ENCODE results near the gene ZSWIM3. TPM values are rescaled to one million over a fixed set of nuclear protein-coding genes. Genes with fewer than 3 reads are reported as not detected.

The ZSWIM3 gene
- total and polyA plus RNA-seq, 2 of the 13 experiments (the other 11 are each of a cell fraction or from before 2014, with no cell fraction given), result 5.2 to 5.8 TPM

DNA sequence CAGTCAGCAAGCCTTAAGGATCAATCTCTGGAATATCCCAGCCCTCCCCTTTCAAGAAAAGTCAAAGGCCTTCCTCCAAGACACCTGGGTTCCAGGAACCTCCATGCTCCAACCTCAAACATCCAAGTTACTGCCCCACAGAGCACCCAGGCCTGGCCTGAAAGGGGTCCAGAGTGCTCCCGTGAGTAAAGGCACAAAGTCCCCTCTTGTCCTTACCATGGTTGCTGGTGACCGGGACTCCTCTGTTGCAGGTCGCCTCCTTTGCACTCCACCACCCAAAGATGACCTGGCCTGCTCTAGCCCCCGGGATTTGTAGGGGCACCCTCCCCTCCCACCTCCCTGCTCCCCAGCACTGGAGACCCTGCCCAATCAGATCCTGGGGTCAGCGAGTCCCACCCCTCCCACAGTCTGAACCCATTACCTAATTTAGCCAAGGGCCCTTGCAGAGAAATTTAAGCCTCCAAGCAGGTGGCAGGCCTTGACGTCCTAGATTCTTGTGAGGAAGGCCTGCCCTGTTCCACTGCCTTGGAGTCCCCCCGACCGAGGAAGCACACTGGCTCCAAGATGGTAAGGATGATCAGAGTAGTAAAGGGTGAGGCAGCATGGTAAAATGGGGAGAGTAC, 30.3 kb upstream of the ZSWIM3 start, which contains the start of gene TNNC2 (continued):
- TF ChIP-seq, protein P1, sequence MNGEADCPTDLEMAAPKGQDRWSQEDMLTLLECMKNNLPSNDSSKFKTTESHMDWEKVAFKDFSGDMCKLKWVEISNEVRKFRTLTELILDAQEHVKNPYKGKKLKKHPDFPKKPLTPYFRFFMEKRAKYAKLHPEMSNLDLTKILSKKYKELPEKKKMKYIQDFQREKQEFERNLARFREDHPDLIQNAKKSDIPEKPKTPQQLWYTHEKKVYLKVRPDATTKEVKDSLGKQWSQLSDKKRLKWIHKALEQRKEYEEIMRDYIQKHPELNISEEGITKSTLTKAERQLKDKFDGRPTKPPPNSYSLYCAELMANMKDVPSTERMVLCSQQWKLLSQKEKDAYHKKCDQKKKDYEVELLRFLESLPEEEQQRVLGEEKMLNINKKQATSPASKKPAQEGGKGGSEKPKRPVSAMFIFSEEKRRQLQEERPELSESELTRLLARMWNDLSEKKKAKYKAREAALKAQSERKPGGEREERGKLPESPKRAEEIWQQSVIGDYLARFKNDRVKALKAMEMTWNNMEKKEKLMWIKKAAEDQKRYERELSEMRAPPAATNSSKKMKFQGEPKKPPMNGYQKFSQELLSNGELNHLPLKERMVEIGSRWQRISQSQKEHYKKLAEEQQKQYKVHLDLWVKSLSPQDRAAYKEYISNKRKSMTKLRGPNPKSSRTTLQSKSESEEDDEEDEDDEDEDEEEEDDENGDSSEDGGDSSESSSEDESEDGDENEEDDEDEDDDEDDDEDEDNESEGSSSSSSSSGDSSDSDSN (CRISPR knock-in tag; IDR thresholded peaks at IDR 0.05), result peak; percentile 43; the same call in 1 of the 2 replicates
- TF ChIP-seq ASH2L (IDR thresholded peaks at IDR 0.05; ENCODE audit: insufficient read length, low read depth, low read length) (peak; percentile 43), ZNF251 (CRISPR knock-in tag; IDR thresholded peaks at IDR 0.05) (no peak), ZNF282 (IDR thresholded peaks at IDR 0.05; ENCODE audit: partially characterized antibody) (no peak), EZH2 (conservative IDR thresholded peaks at IDR 0.05; ENCODE audit: low read depth, low read length) (no peak), ZMYM2 (CRISPR knock-in tag; IDR thresholded peaks at IDR 0.05) (no peak), PHF21A (CRISPR knock-in tag; IDR thresholded peaks at IDR 0.05) (no peak), RAD21 (CRISPR knock-in tag; IDR thresholded peaks at IDR 0.05) (peak; percentile 1; the same call in 1 of the 2 replicates), MTA1 (CRISPR knock-in tag; IDR thresholded peaks at IDR 0.05; ENCODE audit: borderline replicate concordance) (peak; percentile 84; the same call in 1 of the 2 replicates), XRCC5 (optimal IDR thresholded peaks at IDR 0.05; ENCODE audit: low read length) (peak; percentile 46), HNF4G (IDR thresholded peaks at IDR 0.05; ENCODE audit: borderline replicate concordance, low read depth, low read length) (peak; percentile 64; the same call in 1 of the 2 replicates), HNF4G (CRISPR knock-in tag; IDR thresholded peaks at IDR 0.05; ENCODE audit: borderline replicate concordance, low read depth) (no peak), ZNF557 (CRISPR knock-in tag; IDR thresholded peaks at IDR 0.05) (no peak), ZNF781 (CRISPR knock-in tag; IDR thresholded peaks at IDR 0.05; ENCODE audit: borderline replicate concordance, not compliant biosample characterization) (no peak), LCORL (IDR thresholded peaks at IDR 0.05) (no peak), LCORL (CRISPR knock-in tag; IDR thresholded peaks at IDR 0.05) (peak; percentile 32; the same call in 1 of the 2 replicates), GABPB1 (CRISPR knock-in tag; IDR thresholded peaks at IDR 0.05) (no peak; the same call in 1 of the 2 replicates), ZFX (CRISPR knock-in tag; IDR thresholded peaks at IDR 0.05; ENCODE audit: low read depth) (peak; percentile 54; the same call in 1 of the 2 replicates), POLR2AphosphoS5 (IDR thresholded peaks at IDR 0.05; ENCODE audit: low read depth, low read length) (no peak)
- TF ChIP-seq, protein P2, sequence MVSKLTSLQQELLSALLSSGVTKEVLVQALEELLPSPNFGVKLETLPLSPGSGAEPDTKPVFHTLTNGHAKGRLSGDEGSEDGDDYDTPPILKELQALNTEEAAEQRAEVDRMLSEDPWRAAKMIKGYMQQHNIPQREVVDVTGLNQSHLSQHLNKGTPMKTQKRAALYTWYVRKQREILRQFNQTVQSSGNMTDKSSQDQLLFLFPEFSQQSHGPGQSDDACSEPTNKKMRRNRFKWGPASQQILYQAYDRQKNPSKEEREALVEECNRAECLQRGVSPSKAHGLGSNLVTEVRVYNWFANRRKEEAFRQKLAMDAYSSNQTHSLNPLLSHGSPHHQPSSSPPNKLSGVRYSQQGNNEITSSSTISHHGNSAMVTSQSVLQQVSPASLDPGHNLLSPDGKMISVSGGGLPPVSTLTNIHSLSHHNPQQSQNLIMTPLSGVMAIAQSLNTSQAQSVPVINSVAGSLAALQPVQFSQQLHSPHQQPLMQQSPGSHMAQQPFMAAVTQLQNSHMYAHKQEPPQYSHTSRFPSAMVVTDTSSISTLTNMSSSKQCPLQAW (CRISPR knock-in tag; IDR thresholded peaks at IDR 0.05), result 0 out of 2 replicates have a peak, but pooled peaks have one; percentile 40
- TF ChIP-seq, protein P3, sequence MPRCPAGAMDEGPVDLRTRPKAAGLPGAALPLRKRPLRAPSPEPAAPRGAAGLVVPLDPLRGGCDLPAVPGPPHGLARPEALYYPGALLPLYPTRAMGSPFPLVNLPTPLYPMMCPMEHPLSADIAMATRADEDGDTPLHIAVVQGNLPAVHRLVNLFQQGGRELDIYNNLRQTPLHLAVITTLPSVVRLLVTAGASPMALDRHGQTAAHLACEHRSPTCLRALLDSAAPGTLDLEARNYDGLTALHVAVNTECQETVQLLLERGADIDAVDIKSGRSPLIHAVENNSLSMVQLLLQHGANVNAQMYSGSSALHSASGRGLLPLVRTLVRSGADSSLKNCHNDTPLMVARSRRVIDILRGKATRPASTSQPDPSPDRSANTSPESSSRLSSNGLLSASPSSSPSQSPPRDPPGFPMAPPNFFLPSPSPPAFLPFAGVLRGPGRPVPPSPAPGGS (CRISPR knock-in tag; IDR thresholded peaks at IDR 0.05), result no peak
- TF ChIP-seq, protein P4, sequence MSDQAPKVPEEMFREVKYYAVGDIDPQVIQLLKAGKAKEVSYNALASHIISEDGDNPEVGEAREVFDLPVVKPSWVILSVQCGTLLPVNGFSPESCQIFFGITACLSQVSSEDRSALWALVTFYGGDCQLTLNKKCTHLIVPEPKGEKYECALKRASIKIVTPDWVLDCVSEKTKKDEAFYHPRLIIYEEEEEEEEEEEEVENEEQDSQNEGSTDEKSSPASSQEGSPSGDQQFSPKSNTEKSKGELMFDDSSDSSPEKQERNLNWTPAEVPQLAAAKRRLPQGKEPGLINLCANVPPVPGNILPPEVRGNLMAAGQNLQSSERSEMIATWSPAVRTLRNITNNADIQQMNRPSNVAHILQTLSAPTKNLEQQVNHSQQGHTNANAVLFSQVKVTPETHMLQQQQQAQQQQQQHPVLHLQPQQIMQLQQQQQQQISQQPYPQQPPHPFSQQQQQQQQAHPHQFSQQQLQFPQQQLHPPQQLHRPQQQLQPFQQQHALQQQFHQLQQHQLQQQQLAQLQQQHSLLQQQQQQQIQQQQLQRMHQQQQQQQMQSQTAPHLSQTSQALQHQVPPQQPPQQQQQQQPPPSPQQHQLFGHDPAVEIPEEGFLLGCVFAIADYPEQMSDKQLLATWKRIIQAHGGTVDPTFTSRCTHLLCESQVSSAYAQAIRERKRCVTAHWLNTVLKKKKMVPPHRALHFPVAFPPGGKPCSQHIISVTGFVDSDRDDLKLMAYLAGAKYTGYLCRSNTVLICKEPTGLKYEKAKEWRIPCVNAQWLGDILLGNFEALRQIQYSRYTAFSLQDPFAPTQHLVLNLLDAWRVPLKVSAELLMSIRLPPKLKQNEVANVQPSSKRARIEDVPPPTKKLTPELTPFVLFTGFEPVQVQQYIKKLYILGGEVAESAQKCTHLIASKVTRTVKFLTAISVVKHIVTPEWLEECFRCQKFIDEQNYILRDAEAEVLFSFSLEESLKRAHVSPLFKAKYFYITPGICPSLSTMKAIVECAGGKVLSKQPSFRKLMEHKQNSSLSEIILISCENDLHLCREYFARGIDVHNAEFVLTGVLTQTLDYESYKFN (CRISPR knock-in tag; conservative IDR thresholded peaks at IDR 0.05), result peak; percentile 48

All from HepG2 (cell line).